Osteocyte (in vitro differentiated cells): ENCODE measurements around the gene OXER1. TPM values are rescaled to one million over a fixed set of nuclear protein-coding genes. Genes with fewer than 3 reads are reported as not detected.
A peak's percentile ranks its signal among the peaks of the same experiment; 100 is the strongest.

Experiments used
- DNase-seq: peaks from one replicate; pipeline ENCODE4 v3.0.0; 2021; ENCODE audit warnings: mixed read lengths; ENCODE audit not compliant: unreplicated experiment; ENCODE audit errors: extremely low spot score
- H3K27ac Mint-ChIP-seq: one replicate; pipeline ENCODE4 v1.8.0; 2021; ENCODE audit warnings: mild to moderate bottlenecking, mixed read lengths; ENCODE audit not compliant: unreplicated experiment
- H3K27me3 Mint-ChIP-seq: one replicate; pipeline ENCODE4 v1.8.0; 2021; ENCODE audit warnings: mixed read lengths; ENCODE audit not compliant: unreplicated experiment
- H3K36me3 Mint-ChIP-seq: one replicate; pipeline ENCODE4 v1.8.0; 2021; ENCODE audit warnings: mixed read lengths; ENCODE audit not compliant: unreplicated experiment
- H3K4me1 Mint-ChIP-seq: one replicate; pipeline ENCODE4 v1.8.0; 2021; ENCODE audit warnings: mixed read lengths; ENCODE audit not compliant: unreplicated experiment
- H3K4me3 Mint-ChIP-seq: one replicate; pipeline ENCODE4 v1.8.0; 2021; ENCODE audit warnings: mild to moderate bottlenecking, moderate library complexity, mixed read lengths; ENCODE audit not compliant: unreplicated experiment
- H3K9me3 Mint-ChIP-seq: one replicate; pipeline ENCODE4 v1.8.0; 2021; ENCODE audit warnings: mixed read lengths; ENCODE audit not compliant: unreplicated experiment
- total RNA-seq: library from RNA; stranded (reverse); gene quantifications from 2 replicates; pipeline ENCODE4 v1.2.1, GENCODE V29; 2021
- TF ChIP-seq, protein P1 (sequence below): fragments of 200-600 bp; sonication (generic); IDR thresholded peaks from 2 replicates; pipeline ENCODE4 v1.5.0; 2021; ENCODE audit warnings: antibody characterized with exemption, mild to moderate bottlenecking, moderate library complexity

Gene OXER1
- total RNA-seq, 1 donor from 2014 or later, result not detected

DNA sequence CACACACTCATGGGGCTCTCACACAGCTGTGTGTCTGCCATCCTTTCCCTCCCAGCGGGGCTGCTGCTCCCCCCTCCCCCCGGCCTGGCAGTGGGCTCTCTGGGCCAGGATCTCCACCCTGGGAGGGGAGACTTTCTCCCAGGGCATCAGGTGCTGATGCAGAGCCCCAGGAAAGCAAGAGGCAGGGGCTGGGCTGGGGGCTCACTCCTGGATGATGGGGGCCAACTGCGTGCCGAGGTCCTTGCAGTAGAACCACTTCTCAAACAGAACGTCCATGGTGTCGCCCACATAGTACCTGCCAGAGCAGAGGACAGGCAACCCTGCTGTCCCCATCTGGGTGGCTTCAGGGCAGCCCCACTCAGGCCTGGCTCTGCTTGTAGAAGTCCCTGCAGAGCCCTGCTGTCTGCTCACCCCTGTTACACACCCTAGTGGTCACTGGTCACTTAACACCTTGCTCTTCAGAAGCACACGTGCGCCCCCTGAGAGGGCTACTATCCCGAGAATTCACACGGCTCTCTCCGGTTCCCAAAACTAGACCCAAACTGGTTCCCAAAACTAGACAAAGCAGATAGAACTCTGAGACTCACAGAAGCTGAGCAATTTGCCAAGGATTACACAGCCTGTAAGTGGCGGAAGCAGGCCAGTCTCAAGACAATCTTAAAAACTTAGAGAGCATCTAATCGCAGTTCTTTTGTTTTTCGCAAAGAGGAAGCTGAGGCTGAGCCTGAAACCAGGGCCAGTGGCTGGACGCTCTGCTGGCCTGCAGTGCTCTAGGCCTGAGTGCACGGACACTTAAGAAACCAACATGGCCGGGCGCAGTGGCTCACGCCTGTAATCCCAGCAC, 6.6 kb upstream of the OXER1 start:
- Mint-ChIP-seq H3K27ac (no peak overlapping the region), H3K4me1 (no peaks in the 10 kb centered on the region), H3K27me3 (no peaks in the 10 kb centered on the region), H3K9me3 (no peaks in the 10 kb centered on the region), H3K36me3 (no peaks in the 10 kb centered on the region), H3K4me3 (no peak overlapping the region)
- TF ChIP-seq, protein P1, sequence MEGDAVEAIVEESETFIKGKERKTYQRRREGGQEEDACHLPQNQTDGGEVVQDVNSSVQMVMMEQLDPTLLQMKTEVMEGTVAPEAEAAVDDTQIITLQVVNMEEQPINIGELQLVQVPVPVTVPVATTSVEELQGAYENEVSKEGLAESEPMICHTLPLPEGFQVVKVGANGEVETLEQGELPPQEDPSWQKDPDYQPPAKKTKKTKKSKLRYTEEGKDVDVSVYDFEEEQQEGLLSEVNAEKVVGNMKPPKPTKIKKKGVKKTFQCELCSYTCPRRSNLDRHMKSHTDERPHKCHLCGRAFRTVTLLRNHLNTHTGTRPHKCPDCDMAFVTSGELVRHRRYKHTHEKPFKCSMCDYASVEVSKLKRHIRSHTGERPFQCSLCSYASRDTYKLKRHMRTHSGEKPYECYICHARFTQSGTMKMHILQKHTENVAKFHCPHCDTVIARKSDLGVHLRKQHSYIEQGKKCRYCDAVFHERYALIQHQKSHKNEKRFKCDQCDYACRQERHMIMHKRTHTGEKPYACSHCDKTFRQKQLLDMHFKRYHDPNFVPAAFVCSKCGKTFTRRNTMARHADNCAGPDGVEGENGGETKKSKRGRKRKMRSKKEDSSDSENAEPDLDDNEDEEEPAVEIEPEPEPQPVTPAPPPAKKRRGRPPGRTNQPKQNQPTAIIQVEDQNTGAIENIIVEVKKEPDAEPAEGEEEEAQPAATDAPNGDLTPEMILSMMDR, result peak; percentile 46
- no peak for DNase-seq

GRCh38 chr2:42769583-42770287, 5.8 kb upstream of the OXER1 start:
- TF ChIP-seq, protein P1, result no peak
- Mint-ChIP-seq H3K36me3 (no peaks in the 10 kb centered on the region), H3K9me3 (no peaks in the 10 kb centered on the region), H3K4me3 (no peak overlapping the region), H3K27ac (no peak overlapping the region), H3K27me3 (no peaks in the 10 kb centered on the region), H3K4me1 (no peaks in the 10 kb centered on the region)
- DNase-seq, result no peak

DNA sequence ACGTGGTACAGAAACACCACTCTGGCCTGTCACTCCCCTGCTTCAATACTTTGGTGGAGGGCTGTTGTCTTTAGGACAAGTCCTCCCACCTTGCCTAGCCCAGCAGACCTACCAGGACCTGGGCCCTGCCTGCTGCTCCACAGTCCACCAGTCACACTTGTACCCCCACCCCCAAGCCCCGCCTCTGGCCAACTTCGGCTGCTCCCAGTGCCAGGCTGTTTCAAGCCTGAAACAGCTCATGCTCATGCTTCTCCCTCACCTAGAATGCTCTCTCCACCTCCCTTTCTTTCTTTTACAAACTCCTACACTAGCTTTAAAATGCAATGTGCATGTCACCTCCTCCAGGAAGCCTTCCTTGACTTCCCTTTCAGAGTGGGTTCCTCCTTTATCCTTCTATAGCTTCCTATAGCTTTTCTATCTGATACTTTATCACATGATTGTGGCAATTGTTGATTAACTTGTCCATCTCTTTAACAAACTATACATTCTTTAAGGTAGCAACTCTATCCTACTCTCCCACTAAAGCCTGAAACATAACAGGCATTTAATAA, 4.8 kb upstream of the OXER1 start:
- Mint-ChIP-seq H3K4me3 (no peak overlapping the region), H3K4me1 (no peaks in the 10 kb centered on the region), H3K9me3 (no peaks in the 10 kb centered on the region), H3K27me3 (no peaks in the 10 kb centered on the region), H3K36me3 (no peaks in the 10 kb centered on the region), H3K27ac (no peak overlapping the region)
- TF ChIP-seq, protein P1, result no peak
- no peak for DNase-seq

GRCh38 chr2:42767899-42768705, 4.2 kb upstream of the OXER1 start:
- no peak overlapping the region for H3K4me3 Mint-ChIP-seq
- no peaks in the 10 kb centered on the region for H3K27me3 Mint-ChIP-seq
- TF ChIP-seq, protein P1, result no peak
- peaks cover 5% of the 10 kb centered on the region for H3K36me3 Mint-ChIP-seq
- H3K27ac Mint-ChIP-seq, result no peak overlapping the region
- no peaks in the 10 kb centered on the region for H3K4me1 Mint-ChIP-seq
- no peak for DNase-seq
- H3K9me3 Mint-ChIP-seq, result no peaks in the 10 kb centered on the region
